Measurements from ENCODE around the gene SLCO1B1. TPM values are rescaled to one million over a fixed set of nuclear protein-coding genes. Genes with fewer than 3 reads are reported as not detected.

Gene SLCO1B1
- total RNA-seq, 1 experiment from 2014 or later, result not detected

DNA sequence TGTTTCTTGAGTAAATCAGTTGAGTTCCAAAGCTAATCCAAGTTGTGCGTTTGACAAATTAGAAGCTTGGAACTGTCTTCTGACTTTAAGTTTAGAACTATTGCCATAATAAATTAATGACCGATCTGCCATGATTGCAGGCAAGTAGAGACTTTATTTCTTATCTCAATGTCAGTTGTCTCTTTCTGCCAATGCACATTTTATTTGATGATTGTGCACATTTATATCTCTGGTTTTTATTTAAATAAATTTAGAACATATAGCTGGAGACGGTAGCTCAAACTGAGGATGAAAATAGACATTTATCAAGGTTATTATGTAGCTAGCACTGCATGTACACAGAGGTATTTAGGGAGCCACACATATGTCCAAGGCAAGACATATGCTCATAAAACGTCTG lies 34.1 kb downstream of the SLCO1B1 start:
- no peak overlapping the region for H3K4me3 ChIP-seq (ENCODE audit: low read depth in 2 of 2, low read length in 2 of 2)
- CTCF ChIA-PET, result interaction anchor here (0.5 kb wide), 1 partner anchor 273 kb away, joined by 4 read pairs; no protein-coding TSS in a partner anchor
- in situ Hi-C loops (cut with HindIII; ENCODE audit: low pct_unique_long_range_greater_than_20kb, low sequenced_read_pairs), result no loop called here
- POLR2A ChIA-PET, result no interaction called here
- no peak overlapping the region for H3K27ac ChIP-seq (ENCODE audit: low read length)
- ATAC-seq (no peak), DNase-seq (ENCODE audit: low read depth, low spot score) (no peak)
- no peaks in the 10 kb centered on the region for H3K9me3 ChIP-seq (ENCODE audit: control insufficient read depth, insufficient read depth, low read depth, low read length)
- intact Hi-C loops (cut with micrococcal nuclease; ENCODE audit: unreplicated experiment), result loop anchor here (5.0 kb wide), 2 partner anchors 213 to 523 kb away; no protein-coding TSS in a partner anchor
- no peaks in the 10 kb centered on the region for H3K4me1 ChIP-seq (ENCODE audit: control insufficient read depth, insufficient read depth, low read length)
- TF ChIP-seq SIN3A (IDR thresholded peaks at IDR 0.05; ENCODE audit: borderline replicate concordance, insufficient read depth, low read depth, low read length), result no peak
- no peak for TF ChIP-seq POLR2AphosphoS5 (IDR thresholded peaks at IDR 0.05; ENCODE audit: low read depth, low read length)
- TF ChIP-seq, protein P1, sequence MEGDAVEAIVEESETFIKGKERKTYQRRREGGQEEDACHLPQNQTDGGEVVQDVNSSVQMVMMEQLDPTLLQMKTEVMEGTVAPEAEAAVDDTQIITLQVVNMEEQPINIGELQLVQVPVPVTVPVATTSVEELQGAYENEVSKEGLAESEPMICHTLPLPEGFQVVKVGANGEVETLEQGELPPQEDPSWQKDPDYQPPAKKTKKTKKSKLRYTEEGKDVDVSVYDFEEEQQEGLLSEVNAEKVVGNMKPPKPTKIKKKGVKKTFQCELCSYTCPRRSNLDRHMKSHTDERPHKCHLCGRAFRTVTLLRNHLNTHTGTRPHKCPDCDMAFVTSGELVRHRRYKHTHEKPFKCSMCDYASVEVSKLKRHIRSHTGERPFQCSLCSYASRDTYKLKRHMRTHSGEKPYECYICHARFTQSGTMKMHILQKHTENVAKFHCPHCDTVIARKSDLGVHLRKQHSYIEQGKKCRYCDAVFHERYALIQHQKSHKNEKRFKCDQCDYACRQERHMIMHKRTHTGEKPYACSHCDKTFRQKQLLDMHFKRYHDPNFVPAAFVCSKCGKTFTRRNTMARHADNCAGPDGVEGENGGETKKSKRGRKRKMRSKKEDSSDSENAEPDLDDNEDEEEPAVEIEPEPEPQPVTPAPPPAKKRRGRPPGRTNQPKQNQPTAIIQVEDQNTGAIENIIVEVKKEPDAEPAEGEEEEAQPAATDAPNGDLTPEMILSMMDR (IDR thresholded peaks at IDR 0.05), result no peak
- TF ChIP-seq TCF7L2 (IDR thresholded peaks at IDR 0.05; ENCODE audit: low read depth, low read length), result no peak
- TF ChIP-seq, protein P2, sequence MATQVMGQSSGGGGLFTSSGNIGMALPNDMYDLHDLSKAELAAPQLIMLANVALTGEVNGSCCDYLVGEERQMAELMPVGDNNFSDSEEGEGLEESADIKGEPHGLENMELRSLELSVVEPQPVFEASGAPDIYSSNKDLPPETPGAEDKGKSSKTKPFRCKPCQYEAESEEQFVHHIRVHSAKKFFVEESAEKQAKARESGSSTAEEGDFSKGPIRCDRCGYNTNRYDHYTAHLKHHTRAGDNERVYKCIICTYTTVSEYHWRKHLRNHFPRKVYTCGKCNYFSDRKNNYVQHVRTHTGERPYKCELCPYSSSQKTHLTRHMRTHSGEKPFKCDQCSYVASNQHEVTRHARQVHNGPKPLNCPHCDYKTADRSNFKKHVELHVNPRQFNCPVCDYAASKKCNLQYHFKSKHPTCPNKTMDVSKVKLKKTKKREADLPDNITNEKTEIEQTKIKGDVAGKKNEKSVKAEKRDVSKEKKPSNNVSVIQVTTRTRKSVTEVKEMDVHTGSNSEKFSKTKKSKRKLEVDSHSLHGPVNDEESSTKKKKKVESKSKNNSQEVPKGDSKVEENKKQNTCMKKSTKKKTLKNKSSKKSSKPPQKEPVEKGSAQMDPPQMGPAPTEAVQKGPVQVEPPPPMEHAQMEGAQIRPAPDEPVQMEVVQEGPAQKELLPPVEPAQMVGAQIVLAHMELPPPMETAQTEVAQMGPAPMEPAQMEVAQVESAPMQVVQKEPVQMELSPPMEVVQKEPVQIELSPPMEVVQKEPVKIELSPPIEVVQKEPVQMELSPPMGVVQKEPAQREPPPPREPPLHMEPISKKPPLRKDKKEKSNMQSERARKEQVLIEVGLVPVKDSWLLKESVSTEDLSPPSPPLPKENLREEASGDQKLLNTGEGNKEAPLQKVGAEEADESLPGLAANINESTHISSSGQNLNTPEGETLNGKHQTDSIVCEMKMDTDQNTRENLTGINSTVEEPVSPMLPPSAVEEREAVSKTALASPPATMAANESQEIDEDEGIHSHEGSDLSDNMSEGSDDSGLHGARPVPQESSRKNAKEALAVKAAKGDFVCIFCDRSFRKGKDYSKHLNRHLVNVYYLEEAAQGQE (IDR thresholded peaks at IDR 0.05; ENCODE audit: insufficient read depth in 1 of 2, low read depth in 2 of 2, low read length in 1 of 2), result no peak
- H3K27me3 ChIP-seq (ENCODE audit: control insufficient read depth, insufficient read depth, low read length), result no peaks in the 10 kb centered on the region
- no TSS peak for BruUV-seq (replicated peaks)
- no peaks in the 10 kb centered on the region for H3K36me3 ChIP-seq (ENCODE audit: control insufficient read depth, insufficient read depth, low read length)

DNA sequence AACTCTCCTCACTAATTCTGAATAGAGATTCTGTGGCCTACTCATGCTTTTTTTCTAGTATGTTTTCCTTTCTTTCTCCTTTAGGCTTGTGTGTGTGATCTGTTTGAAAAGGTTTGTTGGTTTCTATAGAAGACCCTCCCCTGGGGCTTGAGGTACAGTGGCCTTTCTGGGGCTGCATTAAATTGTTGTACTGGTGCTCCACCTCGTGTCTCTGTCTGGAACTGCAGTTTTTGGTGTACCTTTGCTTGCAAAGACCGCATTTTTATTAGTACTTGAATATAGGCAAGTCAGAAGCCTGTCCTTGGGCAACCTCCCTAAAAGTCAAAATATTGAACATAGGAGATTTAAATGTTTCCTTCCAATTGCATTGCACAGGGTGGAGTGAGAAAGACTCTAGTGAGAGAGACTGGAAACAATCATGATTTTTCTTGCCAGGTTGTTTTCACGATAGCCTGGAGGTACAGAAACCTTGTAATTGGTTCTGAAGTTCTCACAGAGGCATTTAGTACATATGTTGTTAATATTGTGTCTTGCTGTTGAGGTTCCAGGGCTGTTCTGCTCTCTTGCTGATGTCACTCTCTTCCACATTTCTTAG lies 39.0 kb downstream of the SLCO1B1 start:
- peak; percentile 15 for DNase-seq (ENCODE audit: low read depth, low spot score)
- no peaks in the 10 kb centered on the region for H3K9me3 ChIP-seq (ENCODE audit: control insufficient read depth, insufficient read depth, low read depth, low read length)
- BruUV-seq (replicated peaks), result no TSS peak
- ChIA-PET CTCF (no interaction called here), POLR2A (no interaction called here)
- H3K36me3 ChIP-seq (ENCODE audit: control insufficient read depth, insufficient read depth, low read length), result no peaks in the 10 kb centered on the region
- H3K4me1 ChIP-seq (ENCODE audit: control insufficient read depth, insufficient read depth, low read length), result no peaks in the 10 kb centered on the region
- TF ChIP-seq, protein P1 (IDR thresholded peaks at IDR 0.05), result peak; percentile 68
- TF ChIP-seq SIN3A (IDR thresholded peaks at IDR 0.05; ENCODE audit: borderline replicate concordance, insufficient read depth, low read depth, low read length), result no peak
- TF ChIP-seq POLR2AphosphoS5 (IDR thresholded peaks at IDR 0.05; ENCODE audit: low read depth, low read length), result no peak
- TF ChIP-seq, protein P2 (IDR thresholded peaks at IDR 0.05; ENCODE audit: insufficient read depth in 1 of 2, low read depth in 2 of 2, low read length in 1 of 2), result no peak
- TF ChIP-seq TCF7L2 (IDR thresholded peaks at IDR 0.05; ENCODE audit: low read depth, low read length), result no peak
- H3K27ac ChIP-seq (ENCODE audit: low read length), result no peak overlapping the region
- H3K4me3 ChIP-seq (ENCODE audit: low read depth in 2 of 2, low read length in 2 of 2), result no peak overlapping the region
- intact Hi-C loops (cut with micrococcal nuclease; ENCODE audit: unreplicated experiment) (loop anchor here (5.0 kb wide), 2 partner anchors 218 to 528 kb away; no protein-coding TSS in a partner anchor), in situ Hi-C loops (cut with HindIII; ENCODE audit: low pct_unique_long_range_greater_than_20kb, low sequenced_read_pairs) (no loop called here)
- H3K27me3 ChIP-seq (ENCODE audit: control insufficient read depth, insufficient read depth, low read length), result no peaks in the 10 kb centered on the region
- ATAC-seq, result no peak
